Measurements from ENCODE around the gene ATP5ME.
"Not testable (repeated sequence)": the region's sequence is repeated elsewhere in the genome, so short reads cannot be mapped to it uniquely, and the experiment has no call there.

Gene ATP5ME

DNA sequence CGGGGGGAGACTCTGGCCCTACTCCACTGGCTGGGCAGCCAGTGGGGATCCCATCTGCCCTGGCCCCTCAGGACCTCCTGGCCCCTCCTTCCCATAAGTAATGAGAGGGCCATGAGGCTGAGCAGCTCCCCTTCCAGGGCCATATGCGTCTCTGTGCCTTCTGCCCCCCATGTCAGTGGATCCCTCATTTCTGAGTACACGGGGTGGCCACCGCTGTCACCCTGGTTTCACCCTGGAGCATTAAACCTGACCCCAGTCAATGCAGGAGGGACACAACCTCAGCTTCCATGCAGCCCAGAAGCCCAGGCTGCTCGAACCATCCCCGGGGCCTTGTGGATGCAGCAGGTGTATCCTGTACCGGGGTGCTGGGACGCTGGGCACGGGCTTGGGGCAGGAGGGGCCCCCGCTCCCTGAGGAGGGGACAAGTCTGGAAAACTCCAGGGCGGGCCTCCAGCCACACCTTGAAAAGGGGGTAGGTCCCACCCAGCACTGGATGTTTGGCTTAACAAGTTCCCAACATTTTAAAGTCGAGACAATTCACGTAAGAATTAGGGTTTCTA lies 24.2 kb downstream of the ATP5ME start:
- Histone ChIP-seq H3K9ac (ENCODE audit: insufficient read length, low read depth) (no peak overlapping the region), H3K9me3 (ENCODE audit: insufficient read depth, low read length) (no peaks in the 10 kb centered on the region), H3K4me1 (ENCODE audit: insufficient read depth, insufficient read length) (peaks cover 23% of the 10 kb centered on the region), H3K4me3 (ENCODE audit: insufficient read length, low read depth) (no peak overlapping the region), H3K27me3 (ENCODE audit: insufficient read depth, insufficient read length) (no peaks in the 10 kb centered on the region), H3K36me3 (ENCODE audit: insufficient read depth, insufficient read length, low read length) (no peaks in the 10 kb centered on the region)
- DNase-seq (ENCODE audit: low read depth, low spot score), result no peak
- TF ChIP-seq SUZ12 (IDR thresholded peaks at IDR 0.05; ENCODE audit: extremely low read depth, insufficient read depth, insufficient read length) (no peak), ZNF274 (IDR thresholded peaks at IDR 0.05; ENCODE audit: low read depth, low read length) (no peak), YY1 (IDR thresholded peaks at IDR 0.05; ENCODE audit: insufficient read depth, insufficient read length) (no peak)

GRCh38 chr4:649293-649625 lies 24.8 kb downstream of the ATP5ME start:
- H3K9ac ChIP-seq (ENCODE audit: insufficient read length, low read depth), result no peak overlapping the region
- no peak overlapping the region for H3K4me3 ChIP-seq (ENCODE audit: insufficient read length, low read depth)
- H3K27me3 ChIP-seq (ENCODE audit: insufficient read depth, insufficient read length), result no peaks in the 10 kb centered on the region
- H3K4me1 ChIP-seq (ENCODE audit: insufficient read depth, insufficient read length), result peaks cover 18% of the 10 kb centered on the region
- H3K9me3 ChIP-seq (ENCODE audit: insufficient read depth, low read length), result no peaks in the 10 kb centered on the region
- DNase-seq (ENCODE audit: low read depth, low spot score), result no peak
- H3K36me3 ChIP-seq (ENCODE audit: insufficient read depth, insufficient read length, low read length), result no peaks in the 10 kb centered on the region
- TF ChIP-seq YY1 (IDR thresholded peaks at IDR 0.05; ENCODE audit: insufficient read depth, insufficient read length) (no peak), ZNF274 (IDR thresholded peaks at IDR 0.05; ENCODE audit: low read depth, low read length) (no peak), SUZ12 (IDR thresholded peaks at IDR 0.05; ENCODE audit: extremely low read depth, insufficient read depth, insufficient read length) (no peak)

DNA sequence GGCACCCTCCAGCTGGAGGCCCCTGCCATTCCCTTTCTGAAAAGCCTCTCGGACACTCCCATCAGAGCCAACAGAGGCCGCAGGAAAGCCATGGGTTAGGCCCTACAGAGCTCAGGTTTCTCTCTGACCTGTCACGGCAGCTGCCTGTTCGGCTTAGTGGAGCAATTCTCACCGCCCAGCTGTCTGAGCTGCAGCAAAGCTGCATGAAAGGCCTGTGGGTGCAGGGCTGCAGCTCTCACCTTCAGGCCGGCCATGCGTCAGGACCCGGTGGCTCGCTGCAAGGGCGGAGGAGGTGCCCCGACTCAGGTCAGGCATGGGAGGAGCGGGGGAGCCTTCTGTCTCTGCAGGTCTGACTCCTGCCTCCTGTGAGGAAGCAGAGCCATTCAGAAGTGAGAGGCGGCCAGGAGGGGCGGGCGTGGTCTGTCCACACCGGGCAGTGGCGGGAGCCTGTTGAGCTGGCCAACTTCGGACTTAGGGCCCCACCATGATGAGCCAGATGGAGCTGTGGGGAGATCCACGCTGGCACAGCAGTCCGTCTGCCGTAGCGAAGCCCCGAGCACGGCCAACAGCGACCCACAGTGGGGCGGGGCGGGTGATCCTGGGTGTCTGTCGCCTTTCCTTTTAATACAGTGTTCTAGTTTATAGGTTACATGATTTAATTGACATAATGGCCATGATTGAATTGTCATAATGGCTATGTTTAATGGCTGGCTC lies 25.3 kb downstream of the ATP5ME start:
- TF ChIP-seq ZNF274 (IDR thresholded peaks at IDR 0.05; ENCODE audit: low read depth, low read length) (no peak), SUZ12 (IDR thresholded peaks at IDR 0.05; ENCODE audit: extremely low read depth, insufficient read depth, insufficient read length) (no peak), YY1 (IDR thresholded peaks at IDR 0.05; ENCODE audit: insufficient read depth, insufficient read length) (no peak)
- H3K4me3 ChIP-seq (ENCODE audit: insufficient read length, low read depth), result no peak overlapping the region
- no peak for DNase-seq (ENCODE audit: low read depth, low spot score)

DNA sequence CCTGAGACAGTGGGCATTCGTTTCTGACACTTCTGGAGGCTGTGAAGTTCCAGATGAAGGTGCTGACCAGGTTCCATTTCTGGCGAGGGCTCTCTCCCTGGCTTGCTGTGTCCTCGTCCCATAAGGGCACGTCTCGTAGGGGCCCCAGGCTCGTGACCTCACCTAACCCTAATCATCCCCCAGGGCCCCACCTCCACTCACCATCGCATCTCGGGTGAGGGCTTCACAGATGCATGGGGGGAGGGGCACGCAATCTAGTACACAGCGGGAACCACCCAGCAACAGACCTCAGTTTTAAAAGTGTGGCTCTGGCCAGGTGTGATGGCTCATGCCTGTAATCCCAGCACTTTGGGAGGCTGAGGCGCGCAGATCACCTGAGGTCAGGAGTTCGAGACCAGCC lies 26.6 kb downstream of the ATP5ME start:
- Histone ChIP-seq H3K4me1 (ENCODE audit: insufficient read depth, insufficient read length) (peaks cover 13% of the 10 kb centered on the region), H3K4me3 (ENCODE audit: insufficient read length, low read depth) (no peak overlapping the region), H3K36me3 (ENCODE audit: insufficient read depth, insufficient read length, low read length) (no peaks in the 10 kb centered on the region), H3K27me3 (ENCODE audit: insufficient read depth, insufficient read length) (no peaks in the 10 kb centered on the region), H3K9ac (ENCODE audit: insufficient read length, low read depth) (no peak overlapping the region), H3K9me3 (ENCODE audit: insufficient read depth, low read length) (no peaks in the 10 kb centered on the region)
- no peak for TF ChIP-seq YY1 (IDR thresholded peaks at IDR 0.05; ENCODE audit: insufficient read depth, insufficient read length)
- TF ChIP-seq SUZ12 (IDR thresholded peaks at IDR 0.05; ENCODE audit: extremely low read depth, insufficient read depth, insufficient read length), result no peak
- TF ChIP-seq ZNF274 (IDR thresholded peaks at IDR 0.05; ENCODE audit: low read depth, low read length), result no peak
- DNase-seq (ENCODE audit: low read depth, low spot score), result no peak

More for the DNA sequence above, 25.3 kb downstream of the ATP5ME start:
- H3K9me3 ChIP-seq (ENCODE audit: insufficient read depth, low read length), result no peaks in the 10 kb centered on the region
- H3K27me3 ChIP-seq (ENCODE audit: insufficient read depth, insufficient read length), result no peaks in the 10 kb centered on the region
- H3K9ac ChIP-seq (ENCODE audit: insufficient read length, low read depth), result peak overlapping the region; percentile 68
- no peaks in the 10 kb centered on the region for H3K36me3 ChIP-seq (ENCODE audit: insufficient read depth, insufficient read length, low read length)
- peaks cover 16% of the 10 kb centered on the region for H3K4me1 ChIP-seq (ENCODE audit: insufficient read depth, insufficient read length)

DNA sequence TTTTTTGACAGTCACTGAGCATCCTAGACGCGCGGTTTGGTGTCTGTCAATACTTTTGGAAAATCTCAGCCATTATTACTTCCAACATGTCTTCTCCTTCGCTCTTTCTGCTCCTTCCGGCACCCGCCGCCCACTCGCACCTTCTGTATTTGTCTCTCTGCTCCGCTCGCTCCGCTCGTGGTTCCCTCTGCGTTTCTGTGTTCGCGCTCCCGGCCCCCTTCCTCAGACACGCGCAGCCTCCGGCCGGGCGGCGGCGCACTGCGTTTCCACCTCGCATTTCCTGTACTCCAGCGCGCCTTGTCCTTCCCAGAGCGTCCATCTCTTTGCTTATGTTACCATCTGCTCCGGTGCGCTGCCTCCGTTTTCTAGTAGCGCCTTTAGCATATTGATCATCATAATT lies 27.6 kb downstream of the ATP5ME start:
- Histone ChIP-seq H3K27me3 (ENCODE audit: insufficient read depth, insufficient read length) (no peaks in the 10 kb centered on the region), H3K4me3 (ENCODE audit: insufficient read length, low read depth) (no peak overlapping the region), H3K9me3 (ENCODE audit: insufficient read depth, low read length) (peaks cover 7% of the 10 kb centered on the region; the same call in 1 of the 2 replicates), H3K9ac (ENCODE audit: insufficient read length, low read depth) (no peak overlapping the region), H3K36me3 (ENCODE audit: insufficient read depth, insufficient read length, low read length) (no peaks in the 10 kb centered on the region), H3K4me1 (ENCODE audit: insufficient read depth, insufficient read length) (peaks cover 13% of the 10 kb centered on the region)
- TF ChIP-seq ZNF274 (IDR thresholded peaks at IDR 0.05; ENCODE audit: low read depth, low read length), result no peak
- no peak for TF ChIP-seq SUZ12 (IDR thresholded peaks at IDR 0.05; ENCODE audit: extremely low read depth, insufficient read depth, insufficient read length)
- TF ChIP-seq YY1 (IDR thresholded peaks at IDR 0.05; ENCODE audit: insufficient read depth, insufficient read length), result no peak
- no peak for DNase-seq (ENCODE audit: low read depth, low spot score)

DNA sequence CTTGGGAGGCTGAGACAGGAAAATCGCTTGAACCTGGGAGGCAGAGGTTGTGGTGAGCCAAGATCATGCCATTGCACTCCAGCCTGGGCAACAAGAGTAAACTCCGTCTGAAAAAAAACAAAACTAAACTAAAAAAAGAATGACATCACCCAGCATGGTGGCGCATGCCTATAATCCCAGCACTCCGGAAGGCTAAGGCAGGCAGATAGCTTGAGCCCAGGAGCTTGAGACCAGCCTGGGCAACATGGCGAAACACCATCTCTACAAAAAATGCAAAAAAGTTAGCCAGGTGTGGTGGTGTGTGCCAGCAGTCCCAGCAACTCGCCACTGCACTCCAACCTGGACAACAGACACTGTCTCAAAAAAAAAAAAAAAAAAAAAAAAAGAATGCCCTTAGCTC lies 31.7 kb downstream of the ATP5ME start:
- H3K27me3 ChIP-seq (ENCODE audit: insufficient read depth, insufficient read length); H3K4me3 ChIP-seq (ENCODE audit: insufficient read length, low read depth); H3K9ac ChIP-seq (ENCODE audit: insufficient read length, low read depth); H3K36me3 ChIP-seq (ENCODE audit: insufficient read depth, insufficient read length, low read length); DNase-seq (ENCODE audit: low read depth, low spot score); H3K4me1 ChIP-seq (ENCODE audit: insufficient read depth, insufficient read length): not testable (repeated sequence)
- peaks cover 16% of the 10 kb centered on the region; the same call in 1 of the 2 replicates for H3K9me3 ChIP-seq (ENCODE audit: insufficient read depth, low read length)

GRCh38 chr4:637536-638280 lies 36.4 kb downstream of the ATP5ME start:
- DNase-seq (ENCODE audit: low read depth, low spot score), result no peak

More at GRCh38 chr4:637536-638280, 36.4 kb downstream of the ATP5ME start:
- no peak overlapping the region for H3K9ac ChIP-seq (ENCODE audit: insufficient read length, low read depth)
- no peak overlapping the region for H3K4me3 ChIP-seq (ENCODE audit: insufficient read length, low read depth)
- H3K36me3 ChIP-seq (ENCODE audit: insufficient read depth, insufficient read length, low read length), result no peaks in the 10 kb centered on the region
- H3K4me1 ChIP-seq (ENCODE audit: insufficient read depth, insufficient read length), result peaks cover 14% of the 10 kb centered on the region
- H3K27me3 ChIP-seq (ENCODE audit: insufficient read depth, insufficient read length), result no peaks in the 10 kb centered on the region
- TF ChIP-seq YY1 (IDR thresholded peaks at IDR 0.05; ENCODE audit: insufficient read depth, insufficient read length) (no peak), SUZ12 (IDR thresholded peaks at IDR 0.05; ENCODE audit: extremely low read depth, insufficient read depth, insufficient read length) (no peak), ZNF274 (IDR thresholded peaks at IDR 0.05; ENCODE audit: low read depth, low read length) (no peak)
- H3K9me3 ChIP-seq (ENCODE audit: insufficient read depth, low read length), result peaks cover 16% of the 10 kb centered on the region; the same call in 1 of the 2 replicates
